Neural cell (in vitro differentiated cells): Measurements from ENCODE around the gene INPP5F.

Experiments
- CTCF ChIP-seq: fragments of 450-650 bp; IDR thresholded peaks from 2 replicates; pipeline ENCODE4 v1.5.1; 2014; ENCODE audit warnings: antibody characterized with exemption, mild to moderate bottlenecking, moderate library complexity; ENCODE audit not compliant: poor library complexity, severe bottlenecking
- MXI1 ChIP-seq: fragments of 450-650 bp; conservative IDR thresholded peaks from 2 replicates; pipeline ENCODE4 v1.6.1; 2014; ENCODE audit warnings: antibody characterized with exemption, mild to moderate bottlenecking; ENCODE audit not compliant: poor library complexity, severe bottlenecking
- POLR2AphosphoS5 ChIP-seq: IDR thresholded peaks from 2 replicates; pipeline ENCODE4 v1.6.1; 2012
- SMC3 ChIP-seq: fragments of 450-650 bp; conservative IDR thresholded peaks from 2 replicates; pipeline ENCODE4 v1.6.1; 2014; ENCODE audit warnings: antibody characterized with exemption, mild to moderate bottlenecking, moderate library complexity; ENCODE audit not compliant: poor library complexity

GRCh38 chr10:119738962-119739361 is 13.1 kb downstream of the INPP5F start:
- no peak for TF ChIP-seq SMC3
- TF ChIP-seq CTCF, result no peak
- TF ChIP-seq MXI1, result no peak
- TF ChIP-seq POLR2AphosphoS5, result no peak
